Tibial nerve (tissue), 4 donors: ENCODE data around the gene NCOA1. TPM values are rescaled to one million over a fixed set of nuclear protein-coding genes. Genes with fewer than 3 reads are reported as not detected.

Experiments used
- DNase-seq, 2 donors: peaks; one replicate each; pipeline ENCODE4 v3.0.0-alpha.2; 2019; ENCODE audit warnings: low spot score in 2 of 2
- H3K27ac ChIP-seq, 4 donors: fragments of 200-600 bp; sonication (generic) in 3 of 4; one replicate each; pipeline ENCODE4 v1.5.1; 2017 to 2019; ENCODE audit warnings: mild to moderate bottlenecking in 1 of 4
- H3K27me3 ChIP-seq, 2 donors: fragments of 200-600 bp; sonication (generic) in 1 of 2; one replicate each; pipeline versions ENCODE4 v1.5.1 to v1.6.0; 2017 to 2019
- H3K36me3 ChIP-seq, 3 donors: fragments of 200-600 bp; sonication (generic); one replicate each; pipeline ENCODE4 v1.5.1; 2018 to 2019
- H3K4me1 ChIP-seq, 4 donors: fragments of 200-600 bp; sonication (generic) in 3 of 4; one replicate each; pipeline ENCODE4 v1.5.1; 2017 to 2019
- H3K4me3 ChIP-seq, 4 donors: fragments of 200-600 bp; sonication (generic) in 3 of 4; one replicate each; pipeline ENCODE4 v1.5.1; 2017 to 2019; ENCODE audit warnings: mild to moderate bottlenecking in 1 of 4, moderate library complexity in 1 of 4
- H3K9me3 ChIP-seq, 4 donors: fragments of 200-600 bp; sonication (generic) in 3 of 4; one replicate each; pipeline ENCODE4 v1.5.1; 2017 to 2019
- CTCF ChIP-seq, 5 experiments: fragments of 200-600 bp in 3 of 5; fragments of 450-650 bp in 2 of 5; sonication (generic) in 3 of 5; IDR thresholded peaks; one replicate each; pipeline ENCODE4 v1.5.1; 2016 to 2019; ENCODE audit warnings: antibody characterized with exemption in 5 of 5, mild to moderate bottlenecking in 3 of 5, moderate library complexity in 2 of 5
- EP300 ChIP-seq, 2 donors: sonication (generic); formaldehyde crosslinking; IDR thresholded peaks; one replicate each; pipeline ENCODE4 v1.6.1; 2017; ENCODE audit warnings: antibody characterized with exemption in 2 of 2, mild to moderate bottlenecking in 1 of 2
- POLR2A ChIP-seq, 2 donors: fragments of 450-650 bp; IDR thresholded peaks; one replicate each; pipeline ENCODE4 v1.6.1; 2017; ENCODE audit warnings: antibody characterized with exemption in 2 of 2, mild to moderate bottlenecking in 2 of 2, moderate library complexity in 2 of 2
- WGBS, 2 donors: methylation state at CpG; one replicate each; pipeline ENCODE4 v1.1.5; 2018; 5-methylcytosine and 5-hydroxymethylcytosine counted together
- total RNA-seq, 4 donors: library from RNA; depleted of rRNA; stranded (reverse); fragments of >200 nt; gene quantifications; one replicate each; pipeline ENCODE4 v1.1.0, GENCODE V29; 2016

NCOA1 gene
- total RNA-seq, 4 donors from 2014 or later = 57.0 to 78.9 (median 59.3) TPM

- TF ChIP-seq EP300 (IDR thresholded peaks at IDR 0.05) (no peak), CTCF (IDR thresholded peaks at IDR 0.05) (no peak), POLR2A (IDR thresholded peaks at IDR 0.05) (no peak)
- no peak overlapping the region for H3K4me3 ChIP-seq
- H3K9me3 ChIP-seq = no peaks in the 10 kb centered on the region
- DNase-seq = no peak
- peaks cover 0 to 18% (median 7%) of the 10 kb centered on the region in 4 donors for H3K4me1 ChIP-seq
- H3K27ac ChIP-seq = no peak overlapping the region
- 75 to 76% methylated on average over 5 of the region's 5 CpGs for WGBS, 2 donors
- H3K36me3 ChIP-seq = no peaks in the 10 kb centered on the region
- H3K27me3 ChIP-seq = no peaks in the 10 kb centered on the region
These were observed 33.2 kb upstream of the NCOA1 start for GRCh38 chr2:24457696-24458386.

GRCh38 chr2:24459224-24460161 lies 31.6 kb upstream of the NCOA1 start:
- no peak overlapping the region for H3K4me3 ChIP-seq
- no peak for TF ChIP-seq EP300 (IDR thresholded peaks at IDR 0.05)
- no peak for TF ChIP-seq POLR2A (IDR thresholded peaks at IDR 0.05)
- TF ChIP-seq CTCF (IDR thresholded peaks at IDR 0.05) = no peak
- H3K4me1 ChIP-seq = peaks cover 0 to 6% (median 0%) of the 10 kb centered on the region in 4 donors
- H3K27ac ChIP-seq = no peak overlapping the region
- H3K9me3 ChIP-seq = no peaks in the 10 kb centered on the region
- DNase-seq = no peak
- H3K36me3 ChIP-seq = no peaks in the 10 kb centered on the region
- WGBS, 2 donors = 90 to 94% methylated on average over 5 of the region's 5 CpGs
- no peaks in the 10 kb centered on the region for H3K27me3 ChIP-seq

GRCh38 chr2:24461685-24462084 lies 29.4 kb upstream of the NCOA1 start:
- Histone ChIP-seq H3K4me1 (no peaks in the 10 kb centered on the region), H3K4me3 (no peak overlapping the region), H3K9me3 (no peaks in the 10 kb centered on the region), H3K27me3 (no peaks in the 10 kb centered on the region), H3K27ac (no peak overlapping the region), H3K36me3 (no peaks in the 10 kb centered on the region)
- DNase-seq = no peak
- TF ChIP-seq EP300 (IDR thresholded peaks at IDR 0.05) = no peak
- no peak for TF ChIP-seq POLR2A (IDR thresholded peaks at IDR 0.05)
- no peak for TF ChIP-seq CTCF (IDR thresholded peaks at IDR 0.05)
- 38 to 67% methylated on average over 2 of the region's 2 CpGs for WGBS, 2 donors

- Histone ChIP-seq H3K27me3 (no peaks in the 10 kb centered on the region), H3K4me3 (no peak overlapping the region), H3K27ac (no peak overlapping the region), H3K9me3 (no peaks in the 10 kb centered on the region), H3K36me3 (no peaks in the 10 kb centered on the region), H3K4me1 (no peaks in the 10 kb centered on the region)
- WGBS, 2 donors = 87 to 94% methylated on average over 1 of the region's 1 CpG
- no peak for DNase-seq
- TF ChIP-seq EP300 (IDR thresholded peaks at IDR 0.05) (no peak), CTCF (IDR thresholded peaks at IDR 0.05) (no peak), POLR2A (IDR thresholded peaks at IDR 0.05) (no peak)
These were observed 27.8 kb upstream of the NCOA1 start for GRCh38 chr2:24463271-24463670.
